Measurements from ENCODE around the gene U2AF2. TPM values are rescaled to one million over a fixed set of nuclear protein-coding genes. Genes with fewer than 3 reads are reported as not detected.

The U2AF2 gene
- total RNA-seq, 1 donor from 2014 or later: 194 TPM

DNA sequence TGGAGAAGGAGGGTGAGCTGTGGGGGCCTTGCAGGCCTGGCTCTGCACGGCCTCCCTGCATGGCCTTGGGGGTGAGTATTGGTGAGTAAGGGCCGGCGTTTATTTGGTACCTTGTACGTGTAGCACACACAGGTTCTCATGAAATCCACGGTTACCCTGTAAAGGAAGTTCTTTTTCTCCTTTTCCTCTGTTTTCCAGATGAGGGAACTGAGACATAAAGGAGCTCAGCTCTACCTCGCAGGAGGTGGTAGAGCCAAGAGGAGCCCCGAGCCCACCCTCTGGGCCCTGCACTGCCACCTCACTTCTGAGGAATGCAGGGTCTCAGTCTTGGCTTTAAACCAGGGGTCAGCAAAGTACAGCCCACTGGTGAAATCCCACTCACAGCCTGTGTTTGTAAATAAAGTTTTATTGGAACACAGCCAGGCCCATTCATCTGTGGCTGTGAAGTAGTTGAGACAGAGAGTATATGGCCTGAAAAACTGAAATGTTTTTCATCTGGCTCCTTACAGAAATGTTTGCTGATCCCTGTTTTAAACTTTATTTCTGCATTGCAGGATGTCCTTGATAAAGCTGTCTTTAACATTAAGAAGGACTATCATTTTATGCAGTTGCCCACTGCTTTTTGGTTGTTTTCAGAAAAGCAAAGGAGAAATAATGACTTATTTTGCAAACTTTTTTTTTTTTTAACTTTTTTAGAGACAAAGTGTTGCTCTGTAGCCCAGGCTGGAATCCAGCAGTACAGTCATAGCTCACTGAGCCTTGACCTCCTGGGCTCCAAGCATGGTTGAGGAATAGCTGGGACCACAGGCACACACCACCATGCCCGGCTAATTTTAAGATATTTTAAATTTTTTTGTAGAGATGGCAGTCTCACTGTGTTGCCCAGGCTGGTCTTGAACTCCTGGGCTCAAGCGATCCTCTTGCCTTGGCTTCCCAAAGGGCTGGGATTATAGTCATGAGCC is 26.6 kb downstream of the U2AF2 start:
- FAIRE-seq (no peak), DNase-seq (ENCODE audit: low read depth) (peak; percentile 22)
- Histone ChIP-seq H3K4me1 (ENCODE audit: insufficient read depth, low read length) (peaks cover 19% of the 10 kb centered on the region), H3K27ac (ENCODE audit: low read depth, low read length) (peak overlapping the region; percentile 6), H3K79me2 (ENCODE audit: insufficient read depth, low read length) (peaks cover 95% of the 10 kb centered on the region), H3K36me3 (ENCODE audit: insufficient read depth, low read length) (peaks cover 4% of the 10 kb centered on the region), H3K27me3 (ENCODE audit: insufficient read depth, low read length) (no peaks in the 10 kb centered on the region), H4K20me1 (ENCODE audit: insufficient read depth, low read length) (peaks cover 93% of the 10 kb centered on the region), H3K4me3 (ENCODE audit: insufficient read depth, low read depth, low read length) (no peak overlapping the region), H3K4me2 (ENCODE audit: low read length) (no peak overlapping the region), H2AFZ (ENCODE audit: low read depth, low read length) (no peak overlapping the region), H3K9ac (ENCODE audit: low read length) (no peak overlapping the region), H3K9me3 (ENCODE audit: insufficient read depth, low read depth, low read length) (no peaks in the 10 kb centered on the region)
- Mint-ChIP-seq H3K4me3 (ENCODE audit: unreplicated experiment) (no peak overlapping the region), H3K27me3 (ENCODE audit: low read depth, unreplicated experiment) (no peaks in the 10 kb centered on the region), H3K9me3 (ENCODE audit: unreplicated experiment) (no peaks in the 10 kb centered on the region), H3K27ac (ENCODE audit: unreplicated experiment) (no peak overlapping the region), H3K36me3 (ENCODE audit: low read depth, unreplicated experiment) (peaks cover 19% of the 10 kb centered on the region), H3K4me1 (ENCODE audit: low read depth, unreplicated experiment) (peaks cover 33% of the 10 kb centered on the region)
- TF ChIP-seq, protein P1, sequence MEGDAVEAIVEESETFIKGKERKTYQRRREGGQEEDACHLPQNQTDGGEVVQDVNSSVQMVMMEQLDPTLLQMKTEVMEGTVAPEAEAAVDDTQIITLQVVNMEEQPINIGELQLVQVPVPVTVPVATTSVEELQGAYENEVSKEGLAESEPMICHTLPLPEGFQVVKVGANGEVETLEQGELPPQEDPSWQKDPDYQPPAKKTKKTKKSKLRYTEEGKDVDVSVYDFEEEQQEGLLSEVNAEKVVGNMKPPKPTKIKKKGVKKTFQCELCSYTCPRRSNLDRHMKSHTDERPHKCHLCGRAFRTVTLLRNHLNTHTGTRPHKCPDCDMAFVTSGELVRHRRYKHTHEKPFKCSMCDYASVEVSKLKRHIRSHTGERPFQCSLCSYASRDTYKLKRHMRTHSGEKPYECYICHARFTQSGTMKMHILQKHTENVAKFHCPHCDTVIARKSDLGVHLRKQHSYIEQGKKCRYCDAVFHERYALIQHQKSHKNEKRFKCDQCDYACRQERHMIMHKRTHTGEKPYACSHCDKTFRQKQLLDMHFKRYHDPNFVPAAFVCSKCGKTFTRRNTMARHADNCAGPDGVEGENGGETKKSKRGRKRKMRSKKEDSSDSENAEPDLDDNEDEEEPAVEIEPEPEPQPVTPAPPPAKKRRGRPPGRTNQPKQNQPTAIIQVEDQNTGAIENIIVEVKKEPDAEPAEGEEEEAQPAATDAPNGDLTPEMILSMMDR (IDR thresholded peaks at IDR 0.05; ENCODE audit: insufficient read depth, low read depth, low read length): no peak
- TF ChIP-seq EZH2 (IDR thresholded peaks at IDR 0.05; ENCODE audit: insufficient read depth, low read length): no peak

DNA sequence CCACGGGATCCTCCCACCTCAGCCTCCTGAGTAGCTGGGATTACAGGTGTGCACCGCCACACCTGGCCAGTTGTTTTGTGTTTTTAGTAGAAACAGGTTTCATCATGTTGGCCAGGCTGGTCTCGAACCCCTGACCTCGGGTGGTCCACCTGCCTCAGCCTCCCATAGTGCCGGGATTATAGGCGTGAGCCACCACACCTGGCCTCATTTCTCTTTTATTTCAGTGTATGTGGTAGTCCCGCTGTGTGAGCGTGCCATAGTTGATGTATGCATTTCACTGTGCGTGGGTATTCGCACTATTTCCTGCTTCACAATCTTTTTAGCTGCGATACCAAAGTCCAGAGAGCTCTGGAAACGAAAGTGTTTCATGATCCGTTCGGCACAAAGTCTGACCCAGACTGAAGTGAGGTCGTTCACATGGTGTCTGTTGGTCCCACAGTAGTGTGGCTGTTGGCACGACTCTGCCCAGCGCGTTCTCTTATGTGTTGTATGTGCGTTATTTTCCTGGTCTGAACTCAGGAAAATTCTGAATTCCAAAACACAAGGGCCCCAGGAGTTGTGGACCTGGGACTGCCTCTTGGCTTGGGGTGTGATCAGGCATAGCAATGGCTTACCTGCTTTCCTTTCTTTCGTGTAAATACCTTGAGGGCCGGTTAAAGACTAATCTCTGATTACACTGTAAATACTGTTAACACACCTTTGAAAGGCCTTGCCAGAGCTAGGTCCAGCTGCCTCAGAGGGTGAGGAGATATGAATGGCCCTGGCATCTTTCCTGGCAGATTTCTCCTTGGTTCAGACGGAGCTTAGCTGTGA is 28.8 kb downstream of the U2AF2 start:
- no peak overlapping the region for H3K4me2 ChIP-seq (ENCODE audit: low read length)
- Mint-ChIP-seq H3K4me1 (ENCODE audit: low read depth, unreplicated experiment) (peaks cover 24% of the 10 kb centered on the region), H3K27me3 (ENCODE audit: low read depth, unreplicated experiment) (no peaks in the 10 kb centered on the region), H3K36me3 (ENCODE audit: low read depth, unreplicated experiment) (peaks cover 14% of the 10 kb centered on the region), H3K9me3 (ENCODE audit: unreplicated experiment) (no peaks in the 10 kb centered on the region), H3K27ac (ENCODE audit: unreplicated experiment) (peak overlapping the region; percentile 41), H3K4me3 (ENCODE audit: unreplicated experiment) (no peak overlapping the region)
- H3K9me3 ChIP-seq (ENCODE audit: insufficient read depth, low read depth, low read length): no peaks in the 10 kb centered on the region
- no peak overlapping the region for H3K4me3 ChIP-seq (ENCODE audit: insufficient read depth, low read depth, low read length)
- H3K27me3 ChIP-seq (ENCODE audit: insufficient read depth, low read length): no peaks in the 10 kb centered on the region
- no peak for DNase-seq (ENCODE audit: low read depth)
- TF ChIP-seq EZH2 (IDR thresholded peaks at IDR 0.05; ENCODE audit: insufficient read depth, low read length): no peak
- TF ChIP-seq, protein P1 (IDR thresholded peaks at IDR 0.05; ENCODE audit: insufficient read depth, low read depth, low read length): no peak
- peaks cover 94% of the 10 kb centered on the region for H3K79me2 ChIP-seq (ENCODE audit: insufficient read depth, low read length)
- H3K4me1 ChIP-seq (ENCODE audit: insufficient read depth, low read length): peaks cover 12% of the 10 kb centered on the region
- peaks cover 93% of the 10 kb centered on the region for H4K20me1 ChIP-seq (ENCODE audit: insufficient read depth, low read length)
- no peak overlapping the region for H3K27ac ChIP-seq (ENCODE audit: low read depth, low read length)
- H2AFZ ChIP-seq (ENCODE audit: low read depth, low read length): no peak overlapping the region
- H3K36me3 ChIP-seq (ENCODE audit: insufficient read depth, low read length): peaks cover 4% of the 10 kb centered on the region
- no peak for FAIRE-seq
- no peak overlapping the region for H3K9ac ChIP-seq (ENCODE audit: low read length)

Measured in astrocyte (in vitro differentiated cells and primary cell).